ENCODE data around the gene PRIM2. TPM values are rescaled to one million over a fixed set of nuclear protein-coding genes. Genes with fewer than 3 reads are reported as not detected.
"Not testable (repeated sequence)": the region's sequence is repeated elsewhere in the genome, so short reads cannot be mapped to it uniquely, and the experiment has no call there.

Gene PRIM2
- total RNA-seq, 1 experiment from 2014 or later, result 9.7 TPM

- H3K27me3 Mint-ChIP-seq (ENCODE audit: insufficient read depth, unreplicated experiment); H3K36me3 Mint-ChIP-seq (ENCODE audit: insufficient read depth, unreplicated experiment); CTCF ChIA-PET; H3K4me3 Mint-ChIP-seq (ENCODE audit: unreplicated experiment); intact Hi-C loops (cut with micrococcal nuclease); H3K4me1 Mint-ChIP-seq (ENCODE audit: insufficient read depth, unreplicated experiment); POLR2A ChIA-PET; H3K9me3 Mint-ChIP-seq (ENCODE audit: unreplicated experiment); BruUV-seq (replicated peaks): not testable (repeated sequence)
- DNase-seq (ENCODE audit: unreplicated experiment), result peak; percentile 44
- peak overlapping the region; percentile 22 for H3K27ac Mint-ChIP-seq (ENCODE audit: low read depth, unreplicated experiment)
Observed at GRCh38 chr6:57475656-57476055, 158.2 kb downstream of the PRIM2 start.

- H3K27ac Mint-ChIP-seq (ENCODE audit: low read depth, unreplicated experiment); CTCF ChIA-PET; H3K9me3 Mint-ChIP-seq (ENCODE audit: unreplicated experiment); DNase-seq (ENCODE audit: unreplicated experiment); BruUV-seq (replicated peaks); H3K27me3 Mint-ChIP-seq (ENCODE audit: insufficient read depth, unreplicated experiment); intact Hi-C loops (cut with micrococcal nuclease); H3K4me1 Mint-ChIP-seq (ENCODE audit: insufficient read depth, unreplicated experiment); H3K36me3 Mint-ChIP-seq (ENCODE audit: insufficient read depth, unreplicated experiment); H3K4me3 Mint-ChIP-seq (ENCODE audit: unreplicated experiment); POLR2A ChIA-PET: not testable (repeated sequence)
Observed at GRCh38 chr6:57480194-57480593, 162.8 kb downstream of the PRIM2 start.

GRCh38 chr6:57481121-57481520 lies 163.7 kb downstream of the PRIM2 start:
- CTCF ChIA-PET; H3K4me3 Mint-ChIP-seq (ENCODE audit: unreplicated experiment); H3K9me3 Mint-ChIP-seq (ENCODE audit: unreplicated experiment); DNase-seq (ENCODE audit: unreplicated experiment); BruUV-seq (replicated peaks); H3K4me1 Mint-ChIP-seq (ENCODE audit: insufficient read depth, unreplicated experiment); intact Hi-C loops (cut with micrococcal nuclease); H3K27me3 Mint-ChIP-seq (ENCODE audit: insufficient read depth, unreplicated experiment); H3K36me3 Mint-ChIP-seq (ENCODE audit: insufficient read depth, unreplicated experiment); POLR2A ChIA-PET; H3K27ac Mint-ChIP-seq (ENCODE audit: low read depth, unreplicated experiment): not testable (repeated sequence)

GRCh38 chr6:57482471-57482870 lies 165.0 kb downstream of the PRIM2 start:
- POLR2A ChIA-PET; H3K36me3 Mint-ChIP-seq (ENCODE audit: insufficient read depth, unreplicated experiment); H3K27me3 Mint-ChIP-seq (ENCODE audit: insufficient read depth, unreplicated experiment); BruUV-seq (replicated peaks); H3K27ac Mint-ChIP-seq (ENCODE audit: low read depth, unreplicated experiment); DNase-seq (ENCODE audit: unreplicated experiment); CTCF ChIA-PET; intact Hi-C loops (cut with micrococcal nuclease); H3K4me1 Mint-ChIP-seq (ENCODE audit: insufficient read depth, unreplicated experiment); H3K4me3 Mint-ChIP-seq (ENCODE audit: unreplicated experiment); H3K9me3 Mint-ChIP-seq (ENCODE audit: unreplicated experiment): not testable (repeated sequence)

- CTCF ChIA-PET; DNase-seq (ENCODE audit: unreplicated experiment); POLR2A ChIA-PET; H3K36me3 Mint-ChIP-seq (ENCODE audit: insufficient read depth, unreplicated experiment); H3K27me3 Mint-ChIP-seq (ENCODE audit: insufficient read depth, unreplicated experiment); BruUV-seq (replicated peaks); intact Hi-C loops (cut with micrococcal nuclease); H3K4me3 Mint-ChIP-seq (ENCODE audit: unreplicated experiment); H3K4me1 Mint-ChIP-seq (ENCODE audit: insufficient read depth, unreplicated experiment); H3K27ac Mint-ChIP-seq (ENCODE audit: low read depth, unreplicated experiment); H3K9me3 Mint-ChIP-seq (ENCODE audit: unreplicated experiment): not testable (repeated sequence)
Observed at GRCh38 chr6:57486494-57487081, 169.2 kb downstream of the PRIM2 start.

- H3K4me3 Mint-ChIP-seq (ENCODE audit: unreplicated experiment); H3K27ac Mint-ChIP-seq (ENCODE audit: low read depth, unreplicated experiment); H3K9me3 Mint-ChIP-seq (ENCODE audit: unreplicated experiment); H3K36me3 Mint-ChIP-seq (ENCODE audit: insufficient read depth, unreplicated experiment); CTCF ChIA-PET; intact Hi-C loops (cut with micrococcal nuclease); POLR2A ChIA-PET; H3K27me3 Mint-ChIP-seq (ENCODE audit: insufficient read depth, unreplicated experiment); H3K4me1 Mint-ChIP-seq (ENCODE audit: insufficient read depth, unreplicated experiment); BruUV-seq (replicated peaks); DNase-seq (ENCODE audit: unreplicated experiment): not testable (repeated sequence)
Observed at GRCh38 chr6:57488551-57488950, 171.1 kb downstream of the PRIM2 start.

GRCh38 chr6:57489887-57490286 lies 172.5 kb downstream of the PRIM2 start:
- H3K4me3 Mint-ChIP-seq (ENCODE audit: unreplicated experiment); CTCF ChIA-PET; H3K4me1 Mint-ChIP-seq (ENCODE audit: insufficient read depth, unreplicated experiment); intact Hi-C loops (cut with micrococcal nuclease); POLR2A ChIA-PET; BruUV-seq (replicated peaks); H3K27me3 Mint-ChIP-seq (ENCODE audit: insufficient read depth, unreplicated experiment); H3K36me3 Mint-ChIP-seq (ENCODE audit: insufficient read depth, unreplicated experiment); DNase-seq (ENCODE audit: unreplicated experiment); H3K9me3 Mint-ChIP-seq (ENCODE audit: unreplicated experiment); H3K27ac Mint-ChIP-seq (ENCODE audit: low read depth, unreplicated experiment): not testable (repeated sequence)

GRCh38 chr6:57491795-57492194 lies 174.4 kb downstream of the PRIM2 start:
- H3K27ac Mint-ChIP-seq (ENCODE audit: low read depth, unreplicated experiment); H3K27me3 Mint-ChIP-seq (ENCODE audit: insufficient read depth, unreplicated experiment); DNase-seq (ENCODE audit: unreplicated experiment); POLR2A ChIA-PET; BruUV-seq (replicated peaks); H3K36me3 Mint-ChIP-seq (ENCODE audit: insufficient read depth, unreplicated experiment); intact Hi-C loops (cut with micrococcal nuclease); H3K4me1 Mint-ChIP-seq (ENCODE audit: insufficient read depth, unreplicated experiment); H3K9me3 Mint-ChIP-seq (ENCODE audit: unreplicated experiment); H3K4me3 Mint-ChIP-seq (ENCODE audit: unreplicated experiment); CTCF ChIA-PET: not testable (repeated sequence)

- H3K27me3 Mint-ChIP-seq (ENCODE audit: insufficient read depth, unreplicated experiment); H3K4me1 Mint-ChIP-seq (ENCODE audit: insufficient read depth, unreplicated experiment); H3K27ac Mint-ChIP-seq (ENCODE audit: low read depth, unreplicated experiment); DNase-seq (ENCODE audit: unreplicated experiment); POLR2A ChIA-PET; H3K36me3 Mint-ChIP-seq (ENCODE audit: insufficient read depth, unreplicated experiment); H3K9me3 Mint-ChIP-seq (ENCODE audit: unreplicated experiment); CTCF ChIA-PET; H3K4me3 Mint-ChIP-seq (ENCODE audit: unreplicated experiment); intact Hi-C loops (cut with micrococcal nuclease); BruUV-seq (replicated peaks): not testable (repeated sequence)
Observed at GRCh38 chr6:57496251-57496650, 178.8 kb downstream of the PRIM2 start.

GRCh38 chr6:57500368-57501021 lies 183.1 kb downstream of the PRIM2 start:
- intact Hi-C loops (cut with micrococcal nuclease); DNase-seq (ENCODE audit: unreplicated experiment); POLR2A ChIA-PET; H3K27me3 Mint-ChIP-seq (ENCODE audit: insufficient read depth, unreplicated experiment); BruUV-seq (replicated peaks); H3K4me3 Mint-ChIP-seq (ENCODE audit: unreplicated experiment); H3K36me3 Mint-ChIP-seq (ENCODE audit: insufficient read depth, unreplicated experiment); H3K27ac Mint-ChIP-seq (ENCODE audit: low read depth, unreplicated experiment); H3K9me3 Mint-ChIP-seq (ENCODE audit: unreplicated experiment); CTCF ChIA-PET; H3K4me1 Mint-ChIP-seq (ENCODE audit: insufficient read depth, unreplicated experiment): not testable (repeated sequence)
